ENCODE measurements around the gene LRP6. TPM values are rescaled to one million over a fixed set of nuclear protein-coding genes. Genes with fewer than 3 reads are reported as not detected.

LRP6 gene
- total RNA-seq, 1 experiment from 2014 or later = 22.0 TPM

GRCh38 chr12:12133785-12134184 is 133.1 kb downstream of the LRP6 start:
- POLR2A ChIA-PET = no interaction called here
- Histone ChIP-seq H3K4me3 (ENCODE audit: low read depth in 2 of 2, low read length in 2 of 2) (no peak overlapping the region), H3K27ac (ENCODE audit: low read length) (no peak overlapping the region), H3K4me1 (ENCODE audit: control insufficient read depth, insufficient read depth, low read length) (no peaks in the 10 kb centered on the region), H3K36me3 (ENCODE audit: control insufficient read depth, insufficient read depth, low read length) (no peaks in the 10 kb centered on the region), H3K27me3 (ENCODE audit: control insufficient read depth, insufficient read depth, low read length) (no peaks in the 10 kb centered on the region), H3K9me3 (ENCODE audit: control insufficient read depth, insufficient read depth, low read depth, low read length) (no peaks in the 10 kb centered on the region)
- intact Hi-C loops (cut with micrococcal nuclease; ENCODE audit: unreplicated experiment) = no loop called here
- in situ Hi-C loops (cut with HindIII; ENCODE audit: low pct_unique_long_range_greater_than_20kb, low sequenced_read_pairs) = no loop called here
- TF ChIP-seq, protein P1, sequence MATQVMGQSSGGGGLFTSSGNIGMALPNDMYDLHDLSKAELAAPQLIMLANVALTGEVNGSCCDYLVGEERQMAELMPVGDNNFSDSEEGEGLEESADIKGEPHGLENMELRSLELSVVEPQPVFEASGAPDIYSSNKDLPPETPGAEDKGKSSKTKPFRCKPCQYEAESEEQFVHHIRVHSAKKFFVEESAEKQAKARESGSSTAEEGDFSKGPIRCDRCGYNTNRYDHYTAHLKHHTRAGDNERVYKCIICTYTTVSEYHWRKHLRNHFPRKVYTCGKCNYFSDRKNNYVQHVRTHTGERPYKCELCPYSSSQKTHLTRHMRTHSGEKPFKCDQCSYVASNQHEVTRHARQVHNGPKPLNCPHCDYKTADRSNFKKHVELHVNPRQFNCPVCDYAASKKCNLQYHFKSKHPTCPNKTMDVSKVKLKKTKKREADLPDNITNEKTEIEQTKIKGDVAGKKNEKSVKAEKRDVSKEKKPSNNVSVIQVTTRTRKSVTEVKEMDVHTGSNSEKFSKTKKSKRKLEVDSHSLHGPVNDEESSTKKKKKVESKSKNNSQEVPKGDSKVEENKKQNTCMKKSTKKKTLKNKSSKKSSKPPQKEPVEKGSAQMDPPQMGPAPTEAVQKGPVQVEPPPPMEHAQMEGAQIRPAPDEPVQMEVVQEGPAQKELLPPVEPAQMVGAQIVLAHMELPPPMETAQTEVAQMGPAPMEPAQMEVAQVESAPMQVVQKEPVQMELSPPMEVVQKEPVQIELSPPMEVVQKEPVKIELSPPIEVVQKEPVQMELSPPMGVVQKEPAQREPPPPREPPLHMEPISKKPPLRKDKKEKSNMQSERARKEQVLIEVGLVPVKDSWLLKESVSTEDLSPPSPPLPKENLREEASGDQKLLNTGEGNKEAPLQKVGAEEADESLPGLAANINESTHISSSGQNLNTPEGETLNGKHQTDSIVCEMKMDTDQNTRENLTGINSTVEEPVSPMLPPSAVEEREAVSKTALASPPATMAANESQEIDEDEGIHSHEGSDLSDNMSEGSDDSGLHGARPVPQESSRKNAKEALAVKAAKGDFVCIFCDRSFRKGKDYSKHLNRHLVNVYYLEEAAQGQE (IDR thresholded peaks at IDR 0.05; ENCODE audit: insufficient read depth in 1 of 2, low read depth in 2 of 2, low read length in 1 of 2) = no peak
- TF ChIP-seq CTCF (IDR thresholded peaks at IDR 0.05) (no peak), SIN3A (IDR thresholded peaks at IDR 0.05; ENCODE audit: borderline replicate concordance, insufficient read depth, low read depth, low read length) (no peak), TCF7L2 (IDR thresholded peaks at IDR 0.05; ENCODE audit: low read depth, low read length) (no peak)
- ATAC-seq (no peak), DNase-seq (ENCODE audit: low read depth, low spot score) (no peak)
- no TSS peak for BruUV-seq (replicated peaks)
- CTCF ChIA-PET = no interaction called here

GRCh38 chr12:12133259-12133658 is 133.6 kb downstream of the LRP6 start:
- ChIA-PET POLR2A (no interaction called here), CTCF (no interaction called here)
- in situ Hi-C loops (cut with HindIII; ENCODE audit: low pct_unique_long_range_greater_than_20kb, low sequenced_read_pairs) (no loop called here), intact Hi-C loops (cut with micrococcal nuclease; ENCODE audit: unreplicated experiment) (no loop called here)
- no peak overlapping the region for H3K27ac ChIP-seq (ENCODE audit: low read length)
- DNase-seq (ENCODE audit: low read depth, low spot score) (no peak), ATAC-seq (no peak)
- BruUV-seq (replicated peaks) = no TSS peak
- H3K4me3 ChIP-seq (ENCODE audit: low read depth in 2 of 2, low read length in 2 of 2) = no peak overlapping the region
- no peaks in the 10 kb centered on the region for H3K4me1 ChIP-seq (ENCODE audit: control insufficient read depth, insufficient read depth, low read length)
- H3K36me3 ChIP-seq (ENCODE audit: control insufficient read depth, insufficient read depth, low read length) = no peaks in the 10 kb centered on the region
- no peak for TF ChIP-seq TCF7L2 (IDR thresholded peaks at IDR 0.05; ENCODE audit: low read depth, low read length)
- TF ChIP-seq POLR2AphosphoS5 (IDR thresholded peaks at IDR 0.05; ENCODE audit: low read depth, low read length) = no peak
- TF ChIP-seq, protein P1 (IDR thresholded peaks at IDR 0.05; ENCODE audit: insufficient read depth in 1 of 2, low read depth in 2 of 2, low read length in 1 of 2) = no peak
- TF ChIP-seq SIN3A (IDR thresholded peaks at IDR 0.05; ENCODE audit: borderline replicate concordance, insufficient read depth, low read depth, low read length) = no peak
- TF ChIP-seq CTCF (IDR thresholded peaks at IDR 0.05) = no peak
- no peaks in the 10 kb centered on the region for H3K9me3 ChIP-seq (ENCODE audit: control insufficient read depth, insufficient read depth, low read depth, low read length)
- H3K27me3 ChIP-seq (ENCODE audit: control insufficient read depth, insufficient read depth, low read length) = no peaks in the 10 kb centered on the region

All from Panc1 (cell line).